Ectodermal cell (in vitro differentiated cells): ENCODE data around the gene GRAP2.
"Not testable (repeated sequence)": the region's sequence is repeated elsewhere in the genome, so short reads cannot be mapped to it uniquely, and the experiment has no call there.

Experiments used
- H3K27ac ChIP-seq: 2 replicates; pipeline ENCODE4 v1.7.0; 2013; ENCODE audit warnings: mild to moderate bottlenecking, low read depth, low read length; ENCODE audit not compliant: insufficient read depth, poor library complexity, severe bottlenecking
- H3K27me3 ChIP-seq: 2 replicates; pipeline ENCODE4 v1.7.0; 2013; ENCODE audit warnings: mild to moderate bottlenecking, low read length; ENCODE audit not compliant: insufficient read depth, control insufficient read depth, poor library complexity, severe bottlenecking
- H3K36me3 ChIP-seq: one replicate; pipeline ENCODE4 v1.7.0; 2013; ENCODE audit warnings: low read length; ENCODE audit not compliant: control insufficient read depth, insufficient read depth
- H3K4me1 ChIP-seq: one replicate; pipeline ENCODE4 v1.7.0; 2013; ENCODE audit warnings: low read length; ENCODE audit not compliant: control insufficient read depth, insufficient read depth
- H3K4me3 ChIP-seq: 2 replicates; pipeline ENCODE4 v1.7.0; 2013; ENCODE audit warnings: low read depth, low read length, control low read depth; ENCODE audit not compliant: insufficient read depth
- H3K9me3 ChIP-seq: 2 replicates; pipeline ENCODE4 v1.7.0; 2013; ENCODE audit warnings: mild to moderate bottlenecking, low read length, moderate library complexity; ENCODE audit not compliant: control insufficient read depth
- WGBS, 2 experiments: methylation state at CpG; one replicate each; pipeline ENCODE4 v1.1.7; 2013; ENCODE audit warnings: missing lambda C conversion rate in 2 of 2; 5-methylcytosine and 5-hydroxymethylcytosine counted together

Gene GRAP2

GRCh38 chr22:39984006-39984405 lies 83.1 kb downstream of the GRAP2 start:
- Histone ChIP-seq H3K36me3 (no peaks in the 10 kb centered on the region), H3K27me3 (peaks cover 4% of the 10 kb centered on the region), H3K4me1 (peaks cover 3% of the 10 kb centered on the region), H3K27ac (no peak overlapping the region), H3K4me3 (no peak overlapping the region), H3K9me3 (no peaks in the 10 kb centered on the region)
- WGBS, 2 experiments = 86 to 93% methylated on average over 2 of the region's 2 CpGs

- Histone ChIP-seq H3K36me3 (no peaks in the 10 kb centered on the region), H3K27ac (no peak overlapping the region), H3K9me3 (no peaks in the 10 kb centered on the region), H3K4me3 (no peak overlapping the region), H3K27me3 (peaks cover 4% of the 10 kb centered on the region), H3K4me1 (peaks cover 3% of the 10 kb centered on the region)
- 84 to 91% methylated on average over 2 of the region's 2 CpGs for WGBS, 2 experiments
Measured at GRCh38 chr22:39984746-39985145, 83.9 kb downstream of the GRAP2 start.

GRCh38 chr22:39985383-39986035 lies 84.6 kb downstream of the GRAP2 start:
- Histone ChIP-seq H3K27me3 (peaks cover 10% of the 10 kb centered on the region), H3K9me3 (no peaks in the 10 kb centered on the region), H3K4me3 (no peak overlapping the region), H3K27ac (no peak overlapping the region), H3K36me3 (no peaks in the 10 kb centered on the region), H3K4me1 (no peaks in the 10 kb centered on the region)
- WGBS, 2 experiments = 91 to 92% methylated on average over 7 of the region's 7 CpGs

GRCh38 chr22:39988386-39989114 lies 87.7 kb downstream of the GRAP2 start:
- 78 to 83% methylated on average over 8 to 10 of the region's 10 CpGs for whole genome bisulfite sequencing, 2 experiments
- no peak overlapping the region for H3K27ac ChIP-seq
- no peak overlapping the region for H3K4me3 ChIP-seq
- H3K27me3 ChIP-seq = peaks cover 35% of the 10 kb centered on the region
- no peaks in the 10 kb centered on the region for H3K4me1 ChIP-seq
- no peaks in the 10 kb centered on the region for H3K9me3 ChIP-seq
- H3K36me3 ChIP-seq = no peaks in the 10 kb centered on the region

- Histone ChIP-seq H3K27ac (no peak overlapping the region), H3K36me3 (no peaks in the 10 kb centered on the region), H3K9me3 (no peaks in the 10 kb centered on the region), H3K27me3 (peaks cover 46% of the 10 kb centered on the region), H3K4me3 (no peak overlapping the region), H3K4me1 (no peaks in the 10 kb centered on the region)
- WGBS, 2 experiments = 83 to 88% methylated on average over 7 of the region's 7 CpGs
Measured at GRCh38 chr22:39989633-39990032, 88.7 kb downstream of the GRAP2 start.

- Histone ChIP-seq H3K4me3 (no peak overlapping the region), H3K36me3 (no peaks in the 10 kb centered on the region), H3K27me3 (peaks cover 54% of the 10 kb centered on the region), H3K27ac (no peak overlapping the region), H3K9me3 (no peaks in the 10 kb centered on the region), H3K4me1 (no peaks in the 10 kb centered on the region)
- 88 to 100% methylated on average over 2 to 3 of the region's 3 CpGs for WGBS, 2 experiments
Measured at GRCh38 chr22:39990686-39991085, 89.8 kb downstream of the GRAP2 start.

GRCh38 chr22:39991159-39991860 lies 90.4 kb downstream of the GRAP2 start:
- H3K36me3 ChIP-seq = no peaks in the 10 kb centered on the region
- no peak overlapping the region for H3K4me3 ChIP-seq
- H3K4me1 ChIP-seq = no peaks in the 10 kb centered on the region
- WGBS, 2 experiments = 94 to 95% methylated on average over 8 to 9 of the region's 9 CpGs
- no peak overlapping the region for H3K27ac ChIP-seq
- H3K9me3 ChIP-seq = no peaks in the 10 kb centered on the region
- peaks cover 58% of the 10 kb centered on the region for H3K27me3 ChIP-seq

- WGBS, 2 experiments = 82 to 92% methylated on average over 5 of the region's 5 CpGs
- H3K9me3 ChIP-seq = no peaks in the 10 kb centered on the region
- H3K27ac ChIP-seq = no peak overlapping the region
- H3K4me3 ChIP-seq = no peak overlapping the region
- no peaks in the 10 kb centered on the region for H3K36me3 ChIP-seq
- peaks cover under 1% of the 10 kb centered on the region for H3K4me1 ChIP-seq
- peaks cover 67% of the 10 kb centered on the region for H3K27me3 ChIP-seq
Measured at GRCh38 chr22:39992088-39992826, 91.4 kb downstream of the GRAP2 start.

GRCh38 chr22:39992894-39993293 lies 92.0 kb downstream of the GRAP2 start:
- not testable (repeated sequence) for H3K36me3 ChIP-seq, H3K27ac ChIP-seq, H3K4me1 ChIP-seq, H3K4me3 ChIP-seq, H3K9me3 ChIP-seq
- H3K27me3 ChIP-seq = peaks cover 69% of the 10 kb centered on the region
- 86 to 93% methylated on average over 7 of the region's 7 CpGs for WGBS, 2 experiments
